ENCODE results near the gene TWSG1. TPM values are rescaled to one million over a fixed set of nuclear protein-coding genes. Genes with fewer than 3 reads are reported as not detected.

Gene TWSG1
- total and polyA plus RNA-seq, 5 donors from 2014 or later, result 1.9 to 2.6 (median 2.5) TPM

DNA sequence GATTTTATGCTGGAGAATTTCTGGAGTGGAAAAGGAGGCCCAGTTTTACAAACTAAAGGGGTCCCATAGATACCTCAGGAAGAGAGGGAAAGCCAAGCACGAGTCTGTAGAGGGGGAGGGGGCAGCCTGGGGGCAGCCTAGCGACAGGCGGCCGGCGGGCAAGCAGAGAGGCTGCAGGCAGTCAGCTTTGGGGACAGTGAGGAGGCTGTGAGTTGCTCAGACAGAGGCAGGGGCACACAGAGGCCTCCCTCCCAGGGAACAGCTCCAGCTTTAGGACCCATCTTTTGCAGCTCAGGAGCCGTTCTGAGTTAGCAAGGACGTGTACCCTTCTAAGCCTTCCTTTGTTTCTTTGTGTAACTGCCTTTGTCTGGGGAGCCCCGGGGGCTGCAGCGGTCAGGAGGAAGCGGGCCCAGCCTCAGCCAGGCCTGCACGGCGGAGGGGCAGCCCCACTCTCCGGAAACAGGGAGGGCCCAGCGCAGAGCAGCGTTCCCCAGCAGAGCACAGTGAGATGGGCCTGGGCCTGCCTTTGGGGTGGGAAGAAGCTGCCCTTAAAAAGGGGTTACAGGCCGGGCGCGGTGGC lies 99.6 kb downstream of the TWSG1 start:
- Mint-ChIP-seq H3K4me1 (peaks cover 0 to 8% (median 4%) of the 10 kb centered on the region in 4 donors), H3K27me3 (peaks cover 33% of the 10 kb centered on the region), H3K4me3 (no peak overlapping the region), H3K27ac (peak overlapping the region in 1 of 3 donors; percentile 5), H3K9me3 (peaks cover 0 to 1% (median 0%) of the 10 kb centered on the region in 7 donors), H3K36me3 (no peaks in the 10 kb centered on the region)
- Histone ChIP-seq H3K4me3 (ENCODE audit: low read depth, low read length) (no peak overlapping the region), H3K27ac (ENCODE audit: insufficient read depth, low read length, poor library complexity, severe bottlenecking) (no peak overlapping the region), H3K36me3 (ENCODE audit: control insufficient read depth, insufficient read depth, low read length) (no peaks in the 10 kb centered on the region), H3K27me3 (ENCODE audit: control insufficient read depth, insufficient read depth, low read length) (peaks cover 2% of the 10 kb centered on the region), H3K9me3 (ENCODE audit: control insufficient read depth in 2 of 2, low read length in 2 of 2) (no peaks in the 10 kb centered on the region), H3K4me1 (ENCODE audit: control insufficient read depth, insufficient read depth, low read length, poor library complexity, severe bottlenecking) (no peaks in the 10 kb centered on the region)
- DNase-seq (peak in 1 of 3 donors; percentile 1), ATAC-seq (ENCODE audit: low read depth in 2 of 2) (no peak)

DNA sequence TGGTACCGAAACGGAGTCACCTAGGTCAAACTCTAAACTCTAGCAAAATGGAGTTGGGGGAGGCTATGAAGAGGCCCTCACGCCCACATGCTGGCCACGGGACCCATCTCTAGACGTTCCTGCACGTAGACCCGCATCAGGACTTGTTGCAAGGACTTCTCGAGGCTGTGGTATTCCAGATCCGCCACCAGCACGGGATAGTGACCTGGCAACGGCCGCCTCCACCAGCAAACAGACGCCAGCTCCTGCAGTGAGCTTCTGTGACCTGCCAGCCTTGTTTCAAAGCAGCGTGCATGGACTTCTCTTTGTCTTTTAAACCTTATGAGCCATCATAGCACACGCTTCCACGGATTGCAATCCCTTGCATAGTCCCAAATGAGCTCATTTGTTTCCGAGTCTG lies 100.5 kb downstream of the TWSG1 start:
- H3K27ac ChIP-seq (ENCODE audit: insufficient read depth, low read length, poor library complexity, severe bottlenecking), result no peak overlapping the region
- Mint-ChIP-seq H3K4me1 (peaks cover 0 to 8% (median 4%) of the 10 kb centered on the region in 4 donors), H3K27ac (no peak overlapping the region), H3K4me3 (no peak overlapping the region), H3K9me3 (peaks cover 0 to 1% (median 0%) of the 10 kb centered on the region in 7 donors), H3K27me3 (peaks cover 33% of the 10 kb centered on the region), H3K36me3 (no peaks in the 10 kb centered on the region)
- H3K4me1 ChIP-seq (ENCODE audit: control insufficient read depth, insufficient read depth, low read length, poor library complexity, severe bottlenecking), result no peaks in the 10 kb centered on the region
- ATAC-seq (ENCODE audit: low read depth in 2 of 2) (no peak), DNase-seq (no peak)
- H3K4me3 ChIP-seq (ENCODE audit: low read depth, low read length), result no peak overlapping the region
- peaks cover 2% of the 10 kb centered on the region for H3K27me3 ChIP-seq (ENCODE audit: control insufficient read depth, insufficient read depth, low read length)
- no peaks in the 10 kb centered on the region for H3K9me3 ChIP-seq (ENCODE audit: control insufficient read depth in 2 of 2, low read length in 2 of 2)
- H3K36me3 ChIP-seq (ENCODE audit: control insufficient read depth, insufficient read depth, low read length), result no peaks in the 10 kb centered on the region

DNA sequence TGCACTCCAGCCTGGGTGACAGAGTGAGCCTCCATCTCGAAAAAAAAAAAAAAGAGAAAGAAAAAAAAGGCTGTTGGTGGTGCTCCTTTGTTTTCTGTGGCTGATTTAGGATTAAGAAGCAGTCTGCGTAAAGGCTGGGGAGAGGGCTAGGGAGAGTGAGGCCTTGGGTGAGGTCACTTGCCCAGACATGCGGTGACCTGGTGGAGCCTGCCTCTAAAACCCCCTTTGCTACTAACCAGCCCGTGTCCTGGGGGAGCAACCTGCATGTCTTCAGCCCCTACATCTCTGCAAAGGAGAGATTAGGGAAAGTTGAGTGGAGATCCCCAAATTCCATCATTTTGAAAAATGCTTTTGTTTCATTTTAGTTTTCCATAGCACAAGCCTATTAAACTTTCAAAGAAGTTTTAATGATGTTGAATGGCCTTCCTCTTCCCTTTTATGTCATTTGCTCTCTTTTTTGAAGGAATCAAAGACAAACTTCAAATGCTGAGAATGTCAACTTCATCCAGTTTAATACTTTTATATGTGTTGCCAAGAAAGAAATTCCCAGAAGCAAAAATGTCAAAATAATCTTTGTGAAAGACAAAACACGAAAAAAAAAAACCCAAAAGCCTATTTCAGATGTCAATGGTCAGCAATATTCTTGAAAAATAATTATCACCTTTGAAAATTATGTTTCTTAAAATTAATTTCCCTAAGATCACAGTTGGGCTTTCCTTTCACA lies 101.8 kb downstream of the TWSG1 start:
- no peaks in the 10 kb centered on the region for H3K36me3 Mint-ChIP-seq
- H3K4me1 ChIP-seq (ENCODE audit: control insufficient read depth, insufficient read depth, low read length, poor library complexity, severe bottlenecking), result no peaks in the 10 kb centered on the region
- DNase-seq (no peak), ATAC-seq (ENCODE audit: low read depth in 2 of 2) (no peak)
- H3K4me3 Mint-ChIP-seq, result no peak overlapping the region
- H3K36me3 ChIP-seq (ENCODE audit: control insufficient read depth, insufficient read depth, low read length), result no peaks in the 10 kb centered on the region
- H3K27me3 Mint-ChIP-seq, result peaks cover 32% of the 10 kb centered on the region
- no peak overlapping the region for H3K27ac ChIP-seq (ENCODE audit: insufficient read depth, low read length, poor library complexity, severe bottlenecking)
- peaks cover 0 to 1% (median 0%) of the 10 kb centered on the region in 7 donors for H3K9me3 Mint-ChIP-seq
- no peak overlapping the region for H3K27ac Mint-ChIP-seq
- peaks cover 2% of the 10 kb centered on the region for H3K27me3 ChIP-seq (ENCODE audit: control insufficient read depth, insufficient read depth, low read length)
- no peak overlapping the region for H3K4me3 ChIP-seq (ENCODE audit: low read depth, low read length)
- no peaks in the 10 kb centered on the region for H3K9me3 ChIP-seq (ENCODE audit: control insufficient read depth in 2 of 2, low read length in 2 of 2)
- peaks cover 0 to 8% (median 4%) of the 10 kb centered on the region in 4 donors for H3K4me1 Mint-ChIP-seq

DNA sequence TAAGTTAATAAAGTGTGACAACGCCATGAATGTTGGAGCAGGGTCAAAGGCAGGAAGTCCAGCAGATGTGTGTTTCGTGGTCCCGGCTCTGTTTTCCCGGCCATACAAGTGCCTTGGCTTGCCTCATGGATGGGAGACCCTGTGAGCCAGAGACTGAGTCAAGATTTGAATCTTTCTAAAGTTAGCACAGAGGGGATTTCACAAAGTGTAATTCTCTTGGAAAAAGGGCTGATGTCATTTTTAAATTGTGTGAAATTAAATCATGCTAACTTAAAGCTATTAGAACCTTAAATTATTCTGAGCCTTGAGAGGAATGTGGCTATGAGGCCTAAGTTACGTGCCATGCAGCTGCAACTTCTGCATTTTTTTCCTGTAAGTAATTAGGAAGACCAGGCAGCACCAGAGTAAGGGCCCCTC lies 102.5 kb downstream of the TWSG1 start:
- H3K4me1 Mint-ChIP-seq, result peaks cover 0 to 8% (median 4%) of the 10 kb centered on the region in 4 donors
- no peaks in the 10 kb centered on the region for H3K4me1 ChIP-seq (ENCODE audit: control insufficient read depth, insufficient read depth, low read length, poor library complexity, severe bottlenecking)
- H3K4me3 Mint-ChIP-seq, result no peak overlapping the region
- no peak for DNase-seq
- H3K4me3 ChIP-seq (ENCODE audit: low read depth, low read length), result no peak overlapping the region
- H3K9me3 ChIP-seq (ENCODE audit: control insufficient read depth in 2 of 2, low read length in 2 of 2), result no peaks in the 10 kb centered on the region
- peaks cover 0 to 1% (median 0%) of the 10 kb centered on the region in 7 donors for H3K9me3 Mint-ChIP-seq
- H3K27ac ChIP-seq (ENCODE audit: insufficient read depth, low read length, poor library complexity, severe bottlenecking), result no peak overlapping the region
- peaks cover 34% of the 10 kb centered on the region for H3K27me3 Mint-ChIP-seq
- no peak for ATAC-seq (ENCODE audit: low read depth in 2 of 2)
- peaks cover 2% of the 10 kb centered on the region for H3K27me3 ChIP-seq (ENCODE audit: control insufficient read depth, insufficient read depth, low read length)
- H3K36me3 Mint-ChIP-seq, result no peaks in the 10 kb centered on the region
- no peaks in the 10 kb centered on the region for H3K36me3 ChIP-seq (ENCODE audit: control insufficient read depth, insufficient read depth, low read length)
- no peak overlapping the region for H3K27ac Mint-ChIP-seq

DNA sequence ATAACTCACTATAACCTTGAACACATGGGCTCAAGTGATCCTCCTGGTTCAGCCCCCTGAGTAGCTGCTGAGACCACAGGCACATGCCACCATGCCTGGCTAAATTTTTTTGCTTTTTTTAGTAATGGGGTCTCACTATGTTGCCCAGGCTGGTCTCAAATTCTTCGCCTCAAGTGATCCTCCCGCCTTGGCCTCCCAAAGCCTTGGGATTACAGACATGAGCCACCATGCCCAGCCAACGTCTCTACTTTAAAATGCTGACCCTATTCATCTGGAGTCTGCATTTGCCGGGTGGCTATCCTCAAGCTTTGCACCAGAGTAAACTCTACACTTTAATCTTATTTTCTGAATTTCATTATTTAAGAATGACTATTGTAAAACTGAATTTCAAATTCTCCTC lies 103.1 kb downstream of the TWSG1 start:
- H3K4me3 Mint-ChIP-seq, result no peak overlapping the region
- no peak overlapping the region for H3K4me3 ChIP-seq (ENCODE audit: low read depth, low read length)
- H3K27ac ChIP-seq (ENCODE audit: insufficient read depth, low read length, poor library complexity, severe bottlenecking), result no peak overlapping the region
- peaks cover 2% of the 10 kb centered on the region for H3K27me3 ChIP-seq (ENCODE audit: control insufficient read depth, insufficient read depth, low read length)
- H3K9me3 ChIP-seq (ENCODE audit: control insufficient read depth in 2 of 2, low read length in 2 of 2), result no peaks in the 10 kb centered on the region
- H3K27ac Mint-ChIP-seq, result no peak overlapping the region
- H3K36me3 Mint-ChIP-seq, result no peaks in the 10 kb centered on the region
- peaks cover 0 to 8% (median 4%) of the 10 kb centered on the region in 4 donors for H3K4me1 Mint-ChIP-seq
- H3K36me3 ChIP-seq (ENCODE audit: control insufficient read depth, insufficient read depth, low read length), result no peaks in the 10 kb centered on the region
- peaks cover 39% of the 10 kb centered on the region for H3K27me3 Mint-ChIP-seq
- peaks cover 0 to 1% (median 0%) of the 10 kb centered on the region in 7 donors for H3K9me3 Mint-ChIP-seq
- H3K4me1 ChIP-seq (ENCODE audit: control insufficient read depth, insufficient read depth, low read length, poor library complexity, severe bottlenecking), result no peaks in the 10 kb centered on the region
- no peak for ATAC-seq (ENCODE audit: low read depth in 2 of 2)
- DNase-seq, result no peak

DNA sequence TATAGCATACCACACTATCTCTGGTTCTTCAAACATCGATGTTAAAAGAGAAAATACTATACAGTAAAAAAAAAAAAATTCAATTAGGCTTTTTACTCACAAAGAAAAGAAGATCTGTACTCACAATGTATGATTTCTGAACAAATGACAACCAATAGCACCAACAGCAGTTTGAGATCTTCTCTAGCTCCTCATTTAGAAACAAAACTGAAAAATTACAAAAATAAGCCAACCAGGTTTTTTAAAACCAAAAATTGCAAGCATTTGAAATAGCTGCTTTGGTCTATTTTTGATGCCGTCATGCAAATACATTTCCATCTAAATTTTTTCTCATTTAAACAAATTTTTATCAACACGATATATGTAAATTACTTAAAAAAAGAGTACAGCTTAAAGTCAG lies 106.5 kb downstream of the TWSG1 start:
- no peaks in the 10 kb centered on the region for H3K36me3 ChIP-seq (ENCODE audit: control insufficient read depth, insufficient read depth, low read length)
- no peak overlapping the region for H3K4me3 Mint-ChIP-seq
- H3K4me1 Mint-ChIP-seq, result no peaks in the 10 kb centered on the region
- no peak overlapping the region for H3K4me3 ChIP-seq (ENCODE audit: low read depth, low read length)
- no peak overlapping the region for H3K27ac ChIP-seq (ENCODE audit: insufficient read depth, low read length, poor library complexity, severe bottlenecking)
- H3K36me3 Mint-ChIP-seq, result no peaks in the 10 kb centered on the region
- DNase-seq (no peak), ATAC-seq (ENCODE audit: low read depth in 2 of 2) (no peak)
- H3K9me3 ChIP-seq (ENCODE audit: control insufficient read depth in 2 of 2, low read length in 2 of 2), result no peaks in the 10 kb centered on the region
- H3K4me1 ChIP-seq (ENCODE audit: control insufficient read depth, insufficient read depth, low read length, poor library complexity, severe bottlenecking), result no peaks in the 10 kb centered on the region
- H3K27me3 Mint-ChIP-seq, result peaks cover 32% of the 10 kb centered on the region
- H3K9me3 Mint-ChIP-seq, result peaks cover 0 to 1% (median 0%) of the 10 kb centered on the region in 7 donors
- peaks cover 2% of the 10 kb centered on the region for H3K27me3 ChIP-seq (ENCODE audit: control insufficient read depth, insufficient read depth, low read length)
- H3K27ac Mint-ChIP-seq, result no peak overlapping the region

DNA sequence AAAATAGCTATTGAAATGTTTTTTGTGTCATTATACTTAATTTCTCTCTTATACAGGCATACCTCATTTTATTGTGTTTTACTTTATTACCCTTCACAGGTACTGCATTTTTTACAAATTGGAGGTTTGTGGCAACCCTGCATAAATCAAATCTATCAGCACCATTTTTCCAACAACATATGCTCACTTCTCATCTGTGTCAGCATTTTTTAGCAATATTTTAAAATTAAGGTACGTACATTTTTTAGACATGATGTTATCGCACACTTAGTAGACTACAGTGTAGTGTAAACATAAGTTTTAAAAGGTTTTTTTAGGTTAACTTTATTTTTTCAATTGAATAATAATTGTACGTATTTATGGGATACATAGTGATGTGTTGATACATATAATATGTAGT lies 110.0 kb downstream of the TWSG1 start:
- H3K9me3 Mint-ChIP-seq, result peaks cover 0 to 16% (median 3%) of the 10 kb centered on the region in 7 donors
- no peak overlapping the region for H3K4me3 Mint-ChIP-seq
- H3K27me3 ChIP-seq (ENCODE audit: control insufficient read depth, insufficient read depth, low read length), result no peaks in the 10 kb centered on the region
- H3K4me1 Mint-ChIP-seq, result no peaks in the 10 kb centered on the region
- DNase-seq (no peak), ATAC-seq (ENCODE audit: low read depth in 2 of 2) (no peak)
- H3K4me1 ChIP-seq (ENCODE audit: control insufficient read depth, insufficient read depth, low read length, poor library complexity, severe bottlenecking), result no peaks in the 10 kb centered on the region
- no peaks in the 10 kb centered on the region for H3K36me3 Mint-ChIP-seq
- no peak overlapping the region for H3K4me3 ChIP-seq (ENCODE audit: low read depth, low read length)
- H3K36me3 ChIP-seq (ENCODE audit: control insufficient read depth, insufficient read depth, low read length), result no peaks in the 10 kb centered on the region
- H3K27ac Mint-ChIP-seq, result no peak overlapping the region
- peaks cover 0 to 9% of the 10 kb centered on the region in 2 experiments for H3K9me3 ChIP-seq (ENCODE audit: control insufficient read depth in 2 of 2, low read length in 2 of 2)
- H3K27me3 Mint-ChIP-seq, result peaks cover 40% of the 10 kb centered on the region
- no peak overlapping the region for H3K27ac ChIP-seq (ENCODE audit: insufficient read depth, low read length, poor library complexity, severe bottlenecking)

DNA sequence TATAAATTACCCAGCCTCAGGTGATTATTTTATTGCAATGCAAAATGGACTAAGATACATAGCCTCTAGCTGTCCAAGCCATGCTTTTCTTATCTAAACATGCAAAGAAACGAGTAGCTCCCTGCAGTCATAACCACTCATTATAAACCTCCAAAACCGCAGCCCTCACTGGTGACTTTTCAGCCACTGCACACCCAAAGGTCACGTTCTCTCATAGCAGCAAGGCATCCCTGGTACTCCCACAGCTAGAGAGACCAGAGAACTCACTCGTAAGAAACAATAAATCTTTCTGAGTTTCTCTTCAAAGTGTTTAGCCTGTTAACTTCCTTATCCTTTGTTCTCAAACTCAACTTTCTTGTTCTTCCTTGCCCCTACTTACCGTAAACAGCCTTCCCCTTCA lies 112.3 kb downstream of the TWSG1 start:
- no peak for ATAC-seq (ENCODE audit: low read depth in 2 of 2)
- H3K27ac ChIP-seq (ENCODE audit: insufficient read depth, low read length, poor library complexity, severe bottlenecking), result no peak overlapping the region

More for the DNA sequence above, 112.3 kb downstream of the TWSG1 start:
- H3K9me3 ChIP-seq (ENCODE audit: control insufficient read depth in 2 of 2, low read length in 2 of 2), result peaks cover 0 to 9% of the 10 kb centered on the region in 2 experiments
- H3K27me3 ChIP-seq (ENCODE audit: control insufficient read depth, insufficient read depth, low read length), result peaks cover 2% of the 10 kb centered on the region
- Mint-ChIP-seq H3K9me3 (peaks cover 0 to 16% (median 3%) of the 10 kb centered on the region in 7 donors), H3K36me3 (no peaks in the 10 kb centered on the region), H3K4me3 (no peak overlapping the region), H3K4me1 (no peaks in the 10 kb centered on the region), H3K27me3 (peaks cover 45% of the 10 kb centered on the region), H3K27ac (no peak overlapping the region)
- no peak overlapping the region for H3K4me3 ChIP-seq (ENCODE audit: low read depth, low read length)
- H3K36me3 ChIP-seq (ENCODE audit: control insufficient read depth, insufficient read depth, low read length), result no peaks in the 10 kb centered on the region
- H3K4me1 ChIP-seq (ENCODE audit: control insufficient read depth, insufficient read depth, low read length, poor library complexity, severe bottlenecking), result no peaks in the 10 kb centered on the region
- no peak for DNase-seq

All from CD4-positive, CD25-positive, alpha-beta regulatory T cell (primary cell).